IPS-18c (cell line): Measurements from ENCODE around the gene GATAD2A.
"Not testable (repeated sequence)": the region's sequence is repeated elsewhere in the genome, so short reads cannot be mapped to it uniquely, and the experiment has no call there.

Source experiments
- H3K4me3 ChIP-seq: 2 replicates; pipeline ENCODE4 v1.7.0; 2013; ENCODE audit warnings: low read depth, mild to moderate bottlenecking, low read length, moderate library complexity; ENCODE audit not compliant: insufficient read depth
- H3K9me3 ChIP-seq: one replicate; pipeline ENCODE4 v1.6.1; 2013; ENCODE audit warnings: mild to moderate bottlenecking, low read length, moderate library complexity; ENCODE audit not compliant: control insufficient read depth, insufficient read depth

GATAD2A gene

GRCh38 chr19:19468424-19469050, 63.1 kb downstream of the GATAD2A start:
- Histone ChIP-seq H3K4me3 (no peak overlapping the region), H3K9me3 (no peaks in the 10 kb centered on the region)

- Histone ChIP-seq H3K4me3 (no peak overlapping the region), H3K9me3 (no peaks in the 10 kb centered on the region)
These were observed 65.1 kb downstream of the GATAD2A start for GRCh38 chr19:19470579-19470978.

GRCh38 chr19:19471682-19472081, 66.2 kb downstream of the GATAD2A start:
- no peaks in the 10 kb centered on the region for H3K9me3 ChIP-seq
- no peak overlapping the region for H3K4me3 ChIP-seq

- not testable (repeated sequence) for H3K9me3 ChIP-seq, H3K4me3 ChIP-seq
These were observed 66.6 kb downstream of the GATAD2A start for GRCh38 chr19:19472106-19472505.

- H3K9me3 ChIP-seq, result no peaks in the 10 kb centered on the region
- H3K4me3 ChIP-seq, result no peak overlapping the region
These were observed 69.7 kb downstream of the GATAD2A start for GRCh38 chr19:19475015-19475765.

GRCh38 chr19:19475849-19476828, 70.7 kb downstream of the GATAD2A start:
- Histone ChIP-seq H3K4me3 (no peak overlapping the region), H3K9me3 (no peaks in the 10 kb centered on the region)

- no peaks in the 10 kb centered on the region for H3K9me3 ChIP-seq
- H3K4me3 ChIP-seq, result no peak overlapping the region
These were observed 72.4 kb downstream of the GATAD2A start for GRCh38 chr19:19477705-19478383.

- Histone ChIP-seq H3K9me3 (no peaks in the 10 kb centered on the region), H3K4me3 (no peak overlapping the region)
These were observed 75.2 kb downstream of the GATAD2A start for GRCh38 chr19:19480688-19481087.

GRCh38 chr19:19482809-19483596, 77.5 kb downstream of the GATAD2A start:
- Histone ChIP-seq H3K9me3 (no peaks in the 10 kb centered on the region), H3K4me3 (no peak overlapping the region)

- no peak overlapping the region for H3K4me3 ChIP-seq
These were observed 79.9 kb downstream of the GATAD2A start for GRCh38 chr19:19485161-19485997.

GRCh38 chr19:19485998-19486290, 80.5 kb downstream of the GATAD2A start:
- Histone ChIP-seq H3K9me3 (no peaks in the 10 kb centered on the region), H3K4me3 (no peak overlapping the region)

More at GRCh38 chr19:19485161-19485997, 79.9 kb downstream of the GATAD2A start:
- no peaks in the 10 kb centered on the region for H3K9me3 ChIP-seq

- Histone ChIP-seq H3K9me3 (no peaks in the 10 kb centered on the region), H3K4me3 (no peak overlapping the region)
These were observed 81.0 kb downstream of the GATAD2A start for GRCh38 chr19:19486343-19487076.

- no peak overlapping the region for H3K4me3 ChIP-seq
- no peaks in the 10 kb centered on the region for H3K9me3 ChIP-seq
These were observed 81.8 kb downstream of the GATAD2A start for GRCh38 chr19:19487077-19487949.
